HL-60 (cell line): Measurements from ENCODE around the gene LIN54.
"Not testable (repeated sequence)": the region's sequence is repeated elsewhere in the genome, so short reads cannot be mapped to it uniquely, and the experiment has no call there.

Experiments
- DNase-seq, 2 experiments: peaks; one replicate each; pipeline ENCODE4 v3.0.0-alpha.2; 2010 to 2020; ENCODE audit warnings: low read depth in 1 of 2, low spot score in 1 of 2
- H3K27ac ChIP-seq: fragments of 250-450 bp; sonication (Bioruptor Pico); replicated peaks from 2 replicates; pipeline ENCODE4 v1.5.1; 2020; ENCODE audit warnings: mild to moderate bottlenecking, moderate library complexity
- H3K27me3 ChIP-seq: fragments of 250-450 bp; sonication (Bioruptor Pico); 2 replicates; pipeline ENCODE4 v1.5.1; 2021; ENCODE audit warnings: mild to moderate bottlenecking, moderate library complexity; ENCODE audit not compliant: insufficient read depth, poor library complexity, severe bottlenecking
- H3K4me3 ChIP-seq: replicated peaks from 2 replicates; pipeline ENCODE4 v1.5.1; 2011; ENCODE audit warnings: mild to moderate bottlenecking, control low read depth, low read length; ENCODE audit not compliant: insufficient read depth
- GABPA ChIP-seq: IDR thresholded peaks from 2 replicates; pipeline ENCODE4 v1.6.1; 2012; ENCODE audit warnings: low read depth
- POLR2AphosphoS5 ChIP-seq: IDR thresholded peaks from 2 replicates; pipeline ENCODE4 v1.6.1; 2012; ENCODE audit warnings: low read depth
- SPI1 ChIP-seq: IDR thresholded peaks from 2 replicates; pipeline ENCODE4 v1.6.1; 2012; ENCODE audit warnings: low read depth, mild to moderate bottlenecking, borderline replicate concordance
- long read RNA-seq: library from polyadenylated mRNA; unstranded; transcript quantifications from one replicate; pipeline ENCODE4 v2.0.0, GENCODE V29; 2020
- TF ChIP-seq, protein P1 (sequence below): IDR thresholded peaks from 2 replicates; pipeline ENCODE4 v1.6.1; 2012; ENCODE audit warnings: low read depth; ENCODE audit not compliant: insufficient replicate concordance
- TF ChIP-seq, protein P2 (sequence below): IDR thresholded peaks from one replicate; pipeline ENCODE4 v1.5.1; 2011; ENCODE audit warnings: low read length, control low read depth, inconsistent platforms; ENCODE audit not compliant: insufficient read depth

Gene LIN54
- long read RNA-seq, full-length matches to known transcripts, result 46 of 86 reads
- long read RNA-seq, partial matches to known transcripts, result 11 of 86 reads
- long read RNA-seq, other reads (novel, unspliced or antisense), result 29 of 86 reads

DNA sequence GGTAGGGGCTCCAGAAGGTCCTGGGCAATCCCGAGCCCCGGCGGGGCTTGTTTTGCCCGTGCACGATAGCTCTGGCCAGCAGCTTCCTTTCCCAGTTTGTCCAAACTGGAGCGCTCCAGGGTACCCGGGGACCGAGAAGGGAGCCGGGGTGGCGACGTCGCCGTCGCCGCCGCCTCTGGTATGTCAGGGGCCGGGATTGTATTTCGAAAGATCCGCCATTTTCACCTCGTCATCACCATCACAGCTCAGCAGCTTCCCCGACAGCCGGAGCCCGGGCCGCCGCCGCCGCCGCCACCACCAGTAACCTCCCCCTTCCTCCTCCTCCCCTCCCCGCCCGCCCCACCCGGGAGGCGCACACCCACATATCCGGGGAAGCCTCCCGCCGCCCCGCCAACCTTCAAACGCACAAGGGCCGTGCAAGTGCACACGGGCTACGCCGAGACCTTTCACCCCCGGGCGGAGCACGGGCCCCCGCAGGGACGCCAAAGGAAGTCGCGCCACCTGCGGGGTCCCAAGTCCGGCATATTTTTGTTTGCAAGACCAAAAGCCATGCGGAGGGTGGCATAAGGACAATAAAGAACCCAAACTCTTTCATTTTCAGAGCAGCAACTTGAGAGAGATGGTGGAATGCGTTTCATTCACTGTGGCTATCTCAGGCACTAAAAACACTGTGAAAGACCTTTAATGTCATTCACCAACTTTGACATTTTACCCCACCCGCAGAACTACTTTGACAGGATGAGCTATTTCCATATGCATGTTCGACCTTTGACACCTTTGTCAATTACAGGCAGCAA is at the start of gene LIN54:
Gene LIN54 (minus strand): TSS at position 302 of the 797 bp plus-strand sequence. CDS start 25,979 bp downstream, outside the sequence.
- TF ChIP-seq SPI1 (no peak), GABPA (no peak), POLR2AphosphoS5 (no peak)
- TF ChIP-seq, protein P1, sequence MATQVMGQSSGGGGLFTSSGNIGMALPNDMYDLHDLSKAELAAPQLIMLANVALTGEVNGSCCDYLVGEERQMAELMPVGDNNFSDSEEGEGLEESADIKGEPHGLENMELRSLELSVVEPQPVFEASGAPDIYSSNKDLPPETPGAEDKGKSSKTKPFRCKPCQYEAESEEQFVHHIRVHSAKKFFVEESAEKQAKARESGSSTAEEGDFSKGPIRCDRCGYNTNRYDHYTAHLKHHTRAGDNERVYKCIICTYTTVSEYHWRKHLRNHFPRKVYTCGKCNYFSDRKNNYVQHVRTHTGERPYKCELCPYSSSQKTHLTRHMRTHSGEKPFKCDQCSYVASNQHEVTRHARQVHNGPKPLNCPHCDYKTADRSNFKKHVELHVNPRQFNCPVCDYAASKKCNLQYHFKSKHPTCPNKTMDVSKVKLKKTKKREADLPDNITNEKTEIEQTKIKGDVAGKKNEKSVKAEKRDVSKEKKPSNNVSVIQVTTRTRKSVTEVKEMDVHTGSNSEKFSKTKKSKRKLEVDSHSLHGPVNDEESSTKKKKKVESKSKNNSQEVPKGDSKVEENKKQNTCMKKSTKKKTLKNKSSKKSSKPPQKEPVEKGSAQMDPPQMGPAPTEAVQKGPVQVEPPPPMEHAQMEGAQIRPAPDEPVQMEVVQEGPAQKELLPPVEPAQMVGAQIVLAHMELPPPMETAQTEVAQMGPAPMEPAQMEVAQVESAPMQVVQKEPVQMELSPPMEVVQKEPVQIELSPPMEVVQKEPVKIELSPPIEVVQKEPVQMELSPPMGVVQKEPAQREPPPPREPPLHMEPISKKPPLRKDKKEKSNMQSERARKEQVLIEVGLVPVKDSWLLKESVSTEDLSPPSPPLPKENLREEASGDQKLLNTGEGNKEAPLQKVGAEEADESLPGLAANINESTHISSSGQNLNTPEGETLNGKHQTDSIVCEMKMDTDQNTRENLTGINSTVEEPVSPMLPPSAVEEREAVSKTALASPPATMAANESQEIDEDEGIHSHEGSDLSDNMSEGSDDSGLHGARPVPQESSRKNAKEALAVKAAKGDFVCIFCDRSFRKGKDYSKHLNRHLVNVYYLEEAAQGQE, result no peak
- TF ChIP-seq, protein P2, sequence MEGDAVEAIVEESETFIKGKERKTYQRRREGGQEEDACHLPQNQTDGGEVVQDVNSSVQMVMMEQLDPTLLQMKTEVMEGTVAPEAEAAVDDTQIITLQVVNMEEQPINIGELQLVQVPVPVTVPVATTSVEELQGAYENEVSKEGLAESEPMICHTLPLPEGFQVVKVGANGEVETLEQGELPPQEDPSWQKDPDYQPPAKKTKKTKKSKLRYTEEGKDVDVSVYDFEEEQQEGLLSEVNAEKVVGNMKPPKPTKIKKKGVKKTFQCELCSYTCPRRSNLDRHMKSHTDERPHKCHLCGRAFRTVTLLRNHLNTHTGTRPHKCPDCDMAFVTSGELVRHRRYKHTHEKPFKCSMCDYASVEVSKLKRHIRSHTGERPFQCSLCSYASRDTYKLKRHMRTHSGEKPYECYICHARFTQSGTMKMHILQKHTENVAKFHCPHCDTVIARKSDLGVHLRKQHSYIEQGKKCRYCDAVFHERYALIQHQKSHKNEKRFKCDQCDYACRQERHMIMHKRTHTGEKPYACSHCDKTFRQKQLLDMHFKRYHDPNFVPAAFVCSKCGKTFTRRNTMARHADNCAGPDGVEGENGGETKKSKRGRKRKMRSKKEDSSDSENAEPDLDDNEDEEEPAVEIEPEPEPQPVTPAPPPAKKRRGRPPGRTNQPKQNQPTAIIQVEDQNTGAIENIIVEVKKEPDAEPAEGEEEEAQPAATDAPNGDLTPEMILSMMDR, result no peak
- Histone ChIP-seq H3K4me3 (peak within 1 kb of the TSS; percentile 86), H3K27me3 (no peaks in the 10 kb centered on the region), H3K27ac (peak within 1 kb of the TSS; percentile 92)
- DNase-seq, result peak; percentile 61 to 89

DNA sequence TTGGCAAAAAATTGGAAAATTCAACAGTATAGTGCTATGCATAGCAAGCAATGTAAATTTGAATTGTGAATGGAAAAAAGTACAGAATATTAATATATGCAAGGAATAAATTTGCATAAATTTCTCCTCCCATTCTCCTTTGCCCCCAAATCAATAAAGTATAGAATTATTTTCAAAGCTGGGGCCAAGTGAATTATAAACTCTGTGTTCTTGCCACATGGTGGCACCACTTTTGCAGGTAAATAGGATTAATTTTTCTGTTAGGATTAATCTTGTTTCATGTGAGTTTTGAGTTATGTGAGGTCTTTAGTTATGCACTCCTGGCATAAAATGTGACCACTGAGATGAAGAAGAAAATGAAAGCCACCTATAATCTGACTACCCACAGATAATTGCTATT is 44.3 kb upstream of the LIN54 start:
- DNase-seq, result no peak
- Histone ChIP-seq H3K27me3 (no peaks in the 10 kb centered on the region), H3K27ac (no peak overlapping the region), H3K4me3 (no peak overlapping the region)
- TF ChIP-seq GABPA, result no peak
- TF ChIP-seq, protein P2, result no peak
- no peak for TF ChIP-seq SPI1
- TF ChIP-seq, protein P1, result no peak
- TF ChIP-seq POLR2AphosphoS5, result no peak

DNA sequence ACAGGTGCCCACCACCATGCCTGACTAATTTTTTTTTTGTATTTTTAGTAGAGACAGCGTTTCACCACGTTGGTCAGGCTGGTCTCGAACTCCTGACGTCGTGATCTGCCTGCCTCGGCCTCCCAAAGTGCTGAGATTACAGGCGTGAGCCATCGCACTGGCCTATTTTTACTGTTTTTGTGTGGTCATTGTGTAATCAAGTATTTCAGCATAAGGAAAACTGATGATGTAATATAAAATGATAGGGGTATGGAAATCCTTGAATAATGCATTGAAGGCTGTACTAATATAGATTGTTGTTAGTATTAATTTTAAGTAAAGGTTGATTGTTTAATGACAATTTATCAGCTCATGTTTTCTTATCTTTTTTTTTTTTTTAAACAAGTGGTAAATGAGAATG is 38.2 kb upstream of the LIN54 start:
- not testable (repeated sequence) for H3K4me3 ChIP-seq, H3K27ac ChIP-seq, DNase-seq, H3K27me3 ChIP-seq

DNA sequence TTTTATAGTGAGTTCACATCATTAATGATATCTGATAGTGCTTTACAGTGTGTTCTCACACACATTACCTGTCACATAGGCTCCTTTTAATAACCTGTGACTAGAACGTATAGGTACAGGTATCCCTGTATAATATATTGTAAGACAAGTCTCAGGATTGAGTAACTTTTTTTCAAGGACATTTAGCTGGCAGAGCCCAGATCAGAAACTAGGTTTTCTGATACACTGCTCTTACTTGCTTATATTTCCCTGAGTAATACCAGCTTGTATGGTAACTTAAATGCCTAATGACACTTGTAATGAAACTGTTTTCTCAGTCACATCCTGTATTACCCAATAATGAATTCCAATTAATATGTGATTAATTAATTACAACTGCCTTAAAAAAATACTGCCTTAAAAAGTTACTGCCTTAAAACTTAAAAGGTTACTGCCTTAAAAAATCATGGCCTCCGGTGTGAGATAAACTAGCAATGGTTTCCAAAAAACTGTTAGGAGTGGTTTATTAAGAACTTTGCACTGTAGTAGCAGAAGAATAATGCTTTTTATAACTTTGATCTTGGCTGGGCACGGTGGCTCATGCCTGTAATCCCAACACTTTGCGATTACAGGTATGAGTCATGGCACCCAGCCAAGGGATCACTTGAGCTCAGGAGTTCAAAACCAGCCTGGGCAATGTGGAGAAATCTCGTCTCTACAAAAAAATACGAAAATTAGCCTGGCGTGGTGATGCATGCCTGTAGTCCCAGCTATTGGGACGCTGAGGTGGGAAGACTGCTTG is 36.3 kb upstream of the LIN54 start:
- H3K27ac ChIP-seq, result no peak overlapping the region
- no peaks in the 10 kb centered on the region for H3K27me3 ChIP-seq
- no peak for DNase-seq
- TF ChIP-seq, protein P1, result no peak
- TF ChIP-seq POLR2AphosphoS5, result no peak
- no peak for TF ChIP-seq SPI1
- TF ChIP-seq, protein P2, result no peak
- no peak for TF ChIP-seq GABPA
- no peak overlapping the region for H3K4me3 ChIP-seq
